Measurements from ENCODE around the gene TAF3.
A peak's percentile ranks its signal among the peaks of the same experiment; 100 is the strongest.

Gene TAF3

GRCh38 chr10:8061274-8062211 is 243.2 kb downstream of the TAF3 start:
- DNase-seq: peak; percentile 75

GRCh38 chr10:8063128-8063908 is 245.0 kb downstream of the TAF3 start:
- no peak for DNase-seq

GRCh38 chr10:8063935-8064334 is 245.6 kb downstream of the TAF3 start:
- no peak for DNase-seq

- DNase-seq: no peak
Observed at GRCh38 chr10:8064436-8064835, 246.1 kb downstream of the TAF3 start.

- peak; percentile 75 for DNase-seq
Observed at GRCh38 chr10:8065651-8066050, 247.3 kb downstream of the TAF3 start.

GRCh38 chr10:8066124-8066523 is 247.8 kb downstream of the TAF3 start:
- peak; percentile 58 for DNase-seq
